Measurements from ENCODE around the gene CCL11.

DNA sequence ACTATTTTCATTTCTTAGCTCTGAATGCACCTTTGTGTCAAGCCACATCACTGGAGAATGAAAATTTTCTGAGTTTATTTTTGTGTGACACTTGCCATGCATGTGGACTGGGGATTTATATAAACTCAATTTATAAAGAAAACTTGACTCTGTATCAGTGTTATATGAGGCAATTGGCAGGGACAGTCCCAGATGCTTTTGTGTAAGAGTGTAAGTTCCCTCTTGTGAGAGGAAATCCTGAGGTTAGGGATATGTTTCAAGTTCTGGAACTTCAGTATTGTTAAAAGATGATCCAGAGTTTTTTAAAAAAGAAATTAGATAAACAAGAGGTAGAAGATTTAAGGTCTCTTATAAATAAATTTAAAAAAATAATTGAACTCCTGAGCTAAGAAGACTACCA lies 22.8 kb downstream of the CCL11 start:
- no peak for TF ChIP-seq CTCF (IDR thresholded peaks at IDR 0.05)
- no peak for TF ChIP-seq POLR2AphosphoS5 (IDR thresholded peaks at IDR 0.05; ENCODE audit: low read depth, low read length)
- TF ChIP-seq SIN3A (IDR thresholded peaks at IDR 0.05; ENCODE audit: borderline replicate concordance, insufficient read depth, low read depth, low read length), result no peak
- no peak for TF ChIP-seq REST (IDR thresholded peaks at IDR 0.05; ENCODE audit: insufficient read depth in 1 of 2, low read depth in 2 of 2, low read length in 1 of 2)
- TF ChIP-seq TCF7L2 (IDR thresholded peaks at IDR 0.05; ENCODE audit: low read depth, low read length), result no peak

Data from Panc1 (cell line).